SU-DHL-6 (cell line): ENCODE data around the gene AMER3.

ENCODE experiments used
- H2AFZ ChIP-seq: fragments of 200-600 bp; sonication (generic); 2 replicates; pipeline ENCODE4 v1.6.1; 2014; ENCODE audit warnings: low read depth, mild to moderate bottlenecking, moderate library complexity, mixed read lengths, antibody characterized with exemption, low read length; ENCODE audit not compliant: severe bottlenecking
- H3F3A ChIP-seq: fragments of 200-600 bp; shearing (Covaris generic); 2 replicates; pipeline ENCODE4 v1.6.0; 2016; ENCODE audit warnings: antibody characterized with exemption, mild to moderate bottlenecking; ENCODE audit not compliant: insufficient read depth
- H3K27ac ChIP-seq: fragments of 200-600 bp; sonication (generic); 2 replicates; pipeline ENCODE4 v1.5.1; 2016; ENCODE audit warnings: low read depth, mild to moderate bottlenecking, low read length, moderate library complexity, mixed read lengths
- H3K27me3 ChIP-seq: fragments of 200-600 bp; sonication (generic), shearing (Covaris generic); 2 replicates; pipeline ENCODE4 v1.6.0; 2014; ENCODE audit warnings: mild to moderate bottlenecking, low read length
- H3K36me3 ChIP-seq: fragments of 200-600 bp; sonication (generic); 2 replicates; pipeline ENCODE4 v1.6.1; 2014; ENCODE audit warnings: mild to moderate bottlenecking, low read length, mixed read lengths
- H3K4me2 ChIP-seq: fragments of 300-600, 200-600 bp; shearing (Covaris generic), sonication (generic); 2 replicates; pipeline ENCODE4 v1.6.0; 2014; ENCODE audit warnings: low read length, low read depth, mild to moderate bottlenecking; ENCODE audit not compliant: poor library complexity, severe bottlenecking
- H3K4me3 ChIP-seq: fragments of 200-600 bp; sonication (generic); 2 replicates; pipeline ENCODE4 v1.5.1; 2014; ENCODE audit warnings: antibody characterized with exemption, low read length, mild to moderate bottlenecking, mixed read lengths; ENCODE audit not compliant: insufficient read depth, poor library complexity, severe bottlenecking
- H3K79me2 ChIP-seq: fragments of 200-600 bp; sonication (generic); 2 replicates; pipeline ENCODE4 v1.6.1; 2014; ENCODE audit warnings: mild to moderate bottlenecking, low read length, moderate library complexity; ENCODE audit not compliant: insufficient read depth
- H3K9ac ChIP-seq: fragments of 200-600 bp; sonication (generic); 2 replicates; pipeline ENCODE4 v1.7.0; 2014; ENCODE audit warnings: mild to moderate bottlenecking, low read length
- H3K9me2 ChIP-seq: fragments of 200-600 bp; sonication (generic); replicated peaks from 2 replicates; pipeline ENCODE4 v1.6.1; 2014; ENCODE audit warnings: low read length; ENCODE audit not compliant: insufficient read depth
- H3K9me3 ChIP-seq: fragments of 200-600 bp; sonication (generic); 2 replicates; pipeline ENCODE4 v1.6.1; 2014; ENCODE audit warnings: low read length, mixed read lengths; ENCODE audit not compliant: insufficient read depth
- H4K20me1 ChIP-seq: fragments of 200-600 bp; sonication (generic); 2 replicates; pipeline ENCODE4 v1.6.1; 2014; ENCODE audit warnings: low read depth, mild to moderate bottlenecking, antibody characterized with exemption, low read length, moderate library complexity, mixed read lengths
- EZH2phosphoT487 ChIP-seq: fragments of 200-600 bp; sonication (generic), shearing (Covaris generic); conservative IDR thresholded peaks from 2 replicates; pipeline ENCODE4 v1.6.1; 2018; ENCODE audit warnings: mild to moderate bottlenecking, antibody characterized with exemption, low read length, moderate library complexity, mixed read lengths
- TF ChIP-seq, protein P1 (sequence below): fragments of 200-600 bp; sonication (generic); IDR thresholded peaks from one replicate; pipeline ENCODE4 v1.5.1; 2017; ENCODE audit warnings: antibody characterized with exemption, mild to moderate bottlenecking, low read length, moderate library complexity; ENCODE audit not compliant: insufficient read depth, poor library complexity, severe bottlenecking

AMER3 gene

DNA sequence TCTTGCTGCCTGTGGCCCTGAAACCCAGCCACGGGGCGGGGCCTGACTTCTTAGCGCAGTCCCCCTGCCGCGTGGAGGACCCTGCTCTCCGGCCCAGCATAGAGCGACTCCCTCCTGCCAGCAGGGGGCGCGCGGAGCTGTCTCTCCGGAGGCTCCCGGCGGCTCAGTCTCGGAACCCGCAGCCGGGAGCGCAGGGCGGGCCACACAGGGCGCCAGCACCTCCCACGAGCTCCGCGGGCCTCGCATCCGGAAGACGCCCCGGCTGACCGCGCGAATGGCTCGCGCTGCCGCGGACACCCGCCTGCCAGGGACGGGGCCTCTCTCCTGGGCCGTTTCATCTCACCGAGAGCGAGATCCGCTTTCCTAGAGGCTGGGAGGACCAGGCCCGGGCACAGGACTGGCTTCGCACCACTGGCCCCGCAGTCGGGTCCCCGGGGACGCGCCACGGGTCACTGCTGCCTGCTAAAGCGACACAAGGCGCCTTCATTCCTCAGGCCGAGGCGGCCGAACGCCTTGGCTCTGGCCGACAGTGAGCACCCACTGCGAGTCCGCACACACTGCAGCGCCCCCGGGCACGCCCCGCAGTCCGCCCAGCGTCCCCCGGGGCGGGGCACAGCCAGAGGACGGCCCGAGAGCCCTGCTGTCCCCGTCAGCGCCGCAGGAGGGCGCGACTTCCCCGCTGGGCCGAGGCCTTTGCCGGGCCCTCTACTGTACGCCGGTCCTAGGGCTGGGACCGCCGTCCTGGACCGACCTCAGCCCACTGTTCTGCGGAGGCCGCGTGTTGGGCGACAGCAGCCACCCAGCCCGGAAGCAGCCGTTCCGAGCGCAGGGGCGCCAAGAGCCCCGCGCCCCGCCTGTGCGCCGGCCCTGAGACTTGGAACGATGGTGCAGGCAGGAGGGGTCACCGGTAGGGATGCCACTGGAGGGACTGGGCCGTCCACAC, 42.4 kb downstream of the AMER3 start:
- Histone ChIP-seq H3K9me2 (no peaks in the 10 kb centered on the region), H3K36me3 (no peaks in the 10 kb centered on the region), H3K79me2 (no peaks in the 10 kb centered on the region), H2AFZ (peak overlapping the region; percentile 98), H3F3A (no peaks in the 10 kb centered on the region), H3K4me3 (peak overlapping the region; percentile 72), H3K9me3 (no peaks in the 10 kb centered on the region), H3K4me2 (peak overlapping the region; percentile 64), H3K27me3 (no peaks in the 10 kb centered on the region), H4K20me1 (no peaks in the 10 kb centered on the region), H3K27ac (no peak overlapping the region), H3K9ac (peak overlapping the region; percentile 86)
- TF ChIP-seq, protein P1, sequence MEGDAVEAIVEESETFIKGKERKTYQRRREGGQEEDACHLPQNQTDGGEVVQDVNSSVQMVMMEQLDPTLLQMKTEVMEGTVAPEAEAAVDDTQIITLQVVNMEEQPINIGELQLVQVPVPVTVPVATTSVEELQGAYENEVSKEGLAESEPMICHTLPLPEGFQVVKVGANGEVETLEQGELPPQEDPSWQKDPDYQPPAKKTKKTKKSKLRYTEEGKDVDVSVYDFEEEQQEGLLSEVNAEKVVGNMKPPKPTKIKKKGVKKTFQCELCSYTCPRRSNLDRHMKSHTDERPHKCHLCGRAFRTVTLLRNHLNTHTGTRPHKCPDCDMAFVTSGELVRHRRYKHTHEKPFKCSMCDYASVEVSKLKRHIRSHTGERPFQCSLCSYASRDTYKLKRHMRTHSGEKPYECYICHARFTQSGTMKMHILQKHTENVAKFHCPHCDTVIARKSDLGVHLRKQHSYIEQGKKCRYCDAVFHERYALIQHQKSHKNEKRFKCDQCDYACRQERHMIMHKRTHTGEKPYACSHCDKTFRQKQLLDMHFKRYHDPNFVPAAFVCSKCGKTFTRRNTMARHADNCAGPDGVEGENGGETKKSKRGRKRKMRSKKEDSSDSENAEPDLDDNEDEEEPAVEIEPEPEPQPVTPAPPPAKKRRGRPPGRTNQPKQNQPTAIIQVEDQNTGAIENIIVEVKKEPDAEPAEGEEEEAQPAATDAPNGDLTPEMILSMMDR: peak; percentile 67
- TF ChIP-seq EZH2phosphoT487: no peak

DNA sequence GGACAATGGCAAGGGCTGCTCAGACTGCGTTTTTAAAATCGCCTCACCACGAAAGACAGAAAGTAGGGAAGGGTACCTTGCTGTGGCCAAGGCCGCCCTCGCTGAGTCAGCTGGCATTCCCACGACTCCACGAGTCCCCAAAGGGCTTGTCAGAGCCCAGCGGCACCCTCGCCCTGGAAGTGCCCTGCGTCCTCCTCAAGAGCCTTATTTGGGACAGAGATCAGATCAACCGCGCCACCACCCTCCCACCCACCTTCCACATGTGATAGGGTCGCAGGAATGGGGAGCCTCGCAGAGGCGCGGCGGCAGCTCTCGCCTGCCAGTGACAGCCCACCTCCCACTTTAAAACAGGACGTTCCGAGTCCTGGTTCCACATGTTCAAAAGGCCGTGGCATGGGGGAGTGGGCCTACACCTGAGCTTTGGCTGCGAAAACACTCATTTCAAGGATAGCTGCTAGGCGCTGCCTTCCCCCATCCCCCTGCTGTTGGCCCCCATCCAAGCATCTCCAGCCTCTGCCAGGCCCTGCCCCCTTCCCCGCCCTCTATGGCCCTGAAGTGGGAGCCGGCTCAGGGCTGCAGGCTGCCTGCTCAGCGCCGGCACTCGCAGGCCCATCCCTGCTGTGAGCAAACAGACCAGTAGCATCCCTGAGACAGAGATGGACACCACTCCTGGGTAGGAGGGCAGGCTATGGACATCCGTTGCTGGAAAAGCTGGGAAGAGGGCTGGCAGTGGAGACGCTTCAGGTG, 43.3 kb downstream of the AMER3 start:
- Histone ChIP-seq H3K27ac (no peak overlapping the region), H3K36me3 (no peaks in the 10 kb centered on the region), H3K4me3 (no peak overlapping the region), H3K9me2 (no peaks in the 10 kb centered on the region), H3K9ac (no peak overlapping the region; the same call in 1 of the 2 replicates), H4K20me1 (no peaks in the 10 kb centered on the region), H3K4me2 (peak overlapping the region; percentile 64), H2AFZ (peak overlapping the region; percentile 98), H3K79me2 (no peaks in the 10 kb centered on the region), H3F3A (no peaks in the 10 kb centered on the region), H3K27me3 (no peaks in the 10 kb centered on the region), H3K9me3 (no peaks in the 10 kb centered on the region)
- TF ChIP-seq EZH2phosphoT487: no peak
- TF ChIP-seq, protein P1: no peak

DNA sequence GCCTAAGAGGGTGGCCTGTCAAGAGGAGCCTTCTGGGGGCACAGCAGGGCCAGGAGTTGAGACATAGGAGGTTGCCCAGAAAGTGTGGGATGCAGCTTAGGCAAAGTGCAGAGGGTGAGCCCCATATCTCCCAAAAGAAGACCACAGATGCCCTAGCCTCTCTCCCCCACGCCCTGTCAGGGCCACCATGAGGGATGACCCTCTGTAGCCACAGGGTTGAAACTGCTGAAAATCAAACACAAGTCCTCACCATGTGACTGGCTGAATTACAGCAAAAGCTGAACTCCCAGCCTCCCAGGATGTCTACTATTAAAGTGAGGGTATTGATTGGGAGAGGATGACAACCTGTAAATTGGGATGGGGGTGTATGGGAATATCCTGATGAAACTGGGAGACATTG, 44.0 kb downstream of the AMER3 start:
- no peaks in the 10 kb centered on the region for H3K36me3 ChIP-seq
- no peak overlapping the region for H3K4me3 ChIP-seq
- H4K20me1 ChIP-seq: no peaks in the 10 kb centered on the region
- no peaks in the 10 kb centered on the region for H3K79me2 ChIP-seq
- TF ChIP-seq, protein P1: no peak
- no peak for TF ChIP-seq EZH2phosphoT487
- no peaks in the 10 kb centered on the region for H3F3A ChIP-seq
- no peak overlapping the region for H2AFZ ChIP-seq
- no peak overlapping the region for H3K4me2 ChIP-seq
- H3K9me3 ChIP-seq: no peaks in the 10 kb centered on the region
- no peak overlapping the region for H3K27ac ChIP-seq
- no peak overlapping the region for H3K9ac ChIP-seq
- no peaks in the 10 kb centered on the region for H3K27me3 ChIP-seq
- H3K9me2 ChIP-seq: no peaks in the 10 kb centered on the region
